H9 (cell line): ENCODE results near the gene KIRREL3. TPM values are rescaled to one million over a fixed set of nuclear protein-coding genes. Genes with fewer than 3 reads are reported as not detected.

Experiments used
- DNase-seq: peaks from one replicate; pipeline ENCODE4 v3.0.0-alpha.2; 2017
- H2AFZ ChIP-seq: one replicate; pipeline ENCODE4 v1.6.1; 2013; ENCODE audit warnings: mild to moderate bottlenecking, low read length, control low read depth, moderate library complexity
- H2AK5ac ChIP-seq: 2 replicates; pipeline ENCODE4 v1.6.1; 2013; ENCODE audit warnings: low read length, control low read depth, mixed read lengths; ENCODE audit not compliant: insufficient read length
- H2BK120ac ChIP-seq: one replicate; pipeline ENCODE4 v1.6.1; 2013; ENCODE audit warnings: low read depth, mild to moderate bottlenecking, low read length, control low read depth, inconsistent platforms; ENCODE audit not compliant: poor library complexity, severe bottlenecking
- H2BK12ac ChIP-seq: 2 replicates; pipeline ENCODE4 v1.6.1; 2013; ENCODE audit warnings: low read length, control low read depth, mixed read lengths, low read depth; ENCODE audit not compliant: insufficient read length
- H2BK15ac ChIP-seq: 2 replicates; pipeline ENCODE4 v1.6.1; 2013; ENCODE audit warnings: low read depth, low read length, control low read depth
- H2BK20ac ChIP-seq: one replicate; pipeline ENCODE4 v1.6.1; 2013; ENCODE audit warnings: low read depth, mild to moderate bottlenecking, low read length, control low read depth, inconsistent platforms; ENCODE audit not compliant: poor library complexity, severe bottlenecking
- H2BK5ac ChIP-seq: 2 replicates; pipeline ENCODE4 v1.6.1; 2013; ENCODE audit warnings: low read length, control low read depth, mixed read lengths; ENCODE audit not compliant: insufficient read length
- H3K14ac ChIP-seq: 2 replicates; pipeline ENCODE4 v1.6.1; 2013; ENCODE audit warnings: low read length, control low read depth; ENCODE audit not compliant: insufficient read depth
- H3K18ac ChIP-seq: 2 replicates; pipeline ENCODE4 v1.6.1; 2013; ENCODE audit warnings: low read depth, mild to moderate bottlenecking, mixed read lengths, low read length, control low read depth; ENCODE audit not compliant: insufficient read length
- H3K23ac ChIP-seq: 2 replicates; pipeline ENCODE4 v1.6.1; 2013; ENCODE audit warnings: low read length, control low read depth, mixed read lengths, low read depth; ENCODE audit not compliant: insufficient read length
- H3K23me2 ChIP-seq: 2 replicates; pipeline ENCODE4 v1.6.1; 2013; ENCODE audit warnings: low read depth, mild to moderate bottlenecking, mixed read lengths, low read length, control low read depth; ENCODE audit not compliant: insufficient read length, poor library complexity, severe bottlenecking
- H3K27ac ChIP-seq: 2 replicates; pipeline ENCODE4 v1.5.1; 2013; ENCODE audit warnings: low read length, control low read depth, mixed read lengths, low read depth; ENCODE audit not compliant: insufficient read length
- H3K27me3 ChIP-seq: 2 replicates; pipeline ENCODE4 v1.6.1; 2013; ENCODE audit warnings: low read length, control low read depth, inconsistent platforms; ENCODE audit not compliant: insufficient read depth
- H3K4ac ChIP-seq: 2 replicates; pipeline ENCODE4 v1.6.1; 2013; ENCODE audit warnings: low read depth, mild to moderate bottlenecking, control low read depth, inconsistent platforms, low read length, moderate library complexity
- H3K4me1 ChIP-seq: 2 replicates; pipeline ENCODE4 v1.6.1; 2013; ENCODE audit warnings: low read length, control low read depth, inconsistent platforms; ENCODE audit not compliant: insufficient read depth
- H3K4me2 ChIP-seq: 2 replicates; pipeline ENCODE4 v1.6.1; 2013; ENCODE audit warnings: low read length, control low read depth, mixed read lengths; ENCODE audit not compliant: insufficient read length, insufficient read depth
- H3K56ac ChIP-seq: 2 replicates; pipeline ENCODE4 v1.6.1; 2013; ENCODE audit warnings: low read depth, mild to moderate bottlenecking, mixed read lengths, low read length, control low read depth; ENCODE audit not compliant: insufficient read length
- H3K79me1 ChIP-seq: 2 replicates; pipeline ENCODE4 v1.6.1; 2013; ENCODE audit warnings: low read depth, mild to moderate bottlenecking, moderate library complexity, low read length, control low read depth, inconsistent platforms; ENCODE audit not compliant: insufficient read depth, poor library complexity, severe bottlenecking
- H3K79me2 ChIP-seq: 2 replicates; pipeline ENCODE4 v1.6.1; 2013; ENCODE audit warnings: low read length, control low read depth, inconsistent platforms; ENCODE audit not compliant: insufficient read depth
- H3K9ac ChIP-seq: 2 replicates; pipeline ENCODE4 v1.6.1; 2013; ENCODE audit warnings: low read length, control low read depth, mixed read lengths; ENCODE audit not compliant: insufficient read length; ENCODE audit errors: extremely low read depth
- H3K9me3 ChIP-seq: one replicate; pipeline ENCODE4 v1.6.1; 2013; ENCODE audit warnings: low read depth, low read length, inconsistent platforms; ENCODE audit not compliant: control insufficient read depth
- H3T11ph ChIP-seq: one replicate; pipeline ENCODE4 v1.6.1; 2013; ENCODE audit warnings: mild to moderate bottlenecking, low read length, control low read depth, inconsistent platforms
- H4K20me1 ChIP-seq: one replicate; pipeline ENCODE4 v1.6.1; 2013; ENCODE audit not compliant: control insufficient read depth, insufficient read length, insufficient read depth
- H4K5ac ChIP-seq: 2 replicates; pipeline ENCODE4 v1.6.1; 2013; ENCODE audit warnings: low read depth, mild to moderate bottlenecking, mixed read lengths, low read length, control low read depth; ENCODE audit not compliant: insufficient read length
- H4K8ac ChIP-seq: replicated peaks from 2 replicates; pipeline ENCODE4 v1.6.1; 2013; ENCODE audit warnings: low read length, control low read depth, mixed read lengths, low read depth; ENCODE audit not compliant: insufficient read length
- H4K91ac ChIP-seq: 2 replicates; pipeline ENCODE4 v1.6.1; 2013; ENCODE audit warnings: low read depth, mild to moderate bottlenecking, moderate library complexity, mixed read lengths, low read length, control low read depth; ENCODE audit not compliant: insufficient read length
- H3K27ac Mint-ChIP-seq, 3 experiments: 2 replicates in 2 of 3; 3 replicates in 1 of 3; pipeline ENCODE4 v1.8.0; 2020 to 2021; ENCODE audit warnings: mixed read lengths in 3 of 3, mild to moderate bottlenecking in 1 of 3, moderate library complexity in 1 of 3
- H3K27me3 Mint-ChIP-seq: 2 replicates; pipeline ENCODE4 v1.8.0; 2021; ENCODE audit warnings: low read depth, mild to moderate bottlenecking, moderate library complexity, mixed read lengths
- H3K36me3 Mint-ChIP-seq, 3 experiments: 2 replicates in 2 of 3; 3 replicates in 1 of 3; pipeline ENCODE4 v1.8.0; 2020 to 2021; ENCODE audit warnings: low read depth in 3 of 3, mixed read lengths in 3 of 3; ENCODE audit not compliant: insufficient read depth in 1 of 3
- H3K4me1 Mint-ChIP-seq, 2 experiments: 2 replicates each; pipeline ENCODE4 v1.8.0; 2020; ENCODE audit warnings: mixed read lengths in 2 of 2
- H3K4me3 Mint-ChIP-seq, 2 experiments: 2 replicates in 1 of 2; 3 replicates in 1 of 2; pipeline ENCODE4 v1.8.0; 2020 to 2021; ENCODE audit warnings: mild to moderate bottlenecking in 2 of 2, mixed read lengths in 2 of 2, moderate library complexity in 1 of 2
- H3K9me3 Mint-ChIP-seq, 2 experiments: 2 replicates in 1 of 2; 3 replicates in 1 of 2; pipeline ENCODE4 v1.8.0; 2020; ENCODE audit warnings: mild to moderate bottlenecking in 2 of 2, mixed read lengths in 2 of 2, moderate library complexity in 1 of 2
- CTCF ChIP-seq: fragments of 200-600 bp; sonication (generic); conservative IDR thresholded peaks from 3 replicates; pipeline ENCODE4 v1.8.0; 2021; ENCODE audit warnings: antibody characterized with exemption, mild to moderate bottlenecking
- WGBS: extraction: QIAGEN DNeasy Blood & Tissue Kit; methylation state at CpG from one replicate; pipeline ENCODE4 v1.1.7; 2013; ENCODE audit warnings: missing lambda C conversion rate, low lambda C conversion rate, mixed read lengths; ENCODE audit not compliant: insufficient read length; ENCODE audit errors: extremely low coverage; 5-methylcytosine and 5-hydroxymethylcytosine counted together
- total RNA-seq: library from RNA; stranded (reverse); gene quantifications from 2 replicates; pipeline ENCODE4 v1.2.1, GENCODE V29; 2021

Gene KIRREL3
- total RNA-seq, 1 experiment from 2014 or later: 0.17 TPM

- H4K20me1 ChIP-seq: no peaks in the 10 kb centered on the region
- H3K27ac Mint-ChIP-seq: no peak overlapping the region
- H3K9me3 ChIP-seq: no peaks in the 10 kb centered on the region
- H3K79me2 ChIP-seq: no peaks in the 10 kb centered on the region
- no peak for TF ChIP-seq CTCF
- no peak overlapping the region for H2AFZ ChIP-seq
- H3K4me3 Mint-ChIP-seq: no peak overlapping the region
- no peak overlapping the region for H2AK5ac ChIP-seq
- H3T11ph ChIP-seq: no peak overlapping the region
- H3K4me2 ChIP-seq: no peak overlapping the region
- 0 out of 4 replicates have a peak, but pooled peaks cover 0 to 2% of the 10 kb centered on the region in 2 experiments for H3K4me1 Mint-ChIP-seq
- no peaks in the 10 kb centered on the region for H3K79me1 ChIP-seq
- no peak for DNase-seq
- H3K23me2 ChIP-seq: no peaks in the 10 kb centered on the region
- H3K4ac ChIP-seq: no peak overlapping the region
- WGBS: no CpG with 5 or more reads among the region's 8 CpGs
- H3K27ac ChIP-seq: no peak overlapping the region
- H3K4me1 ChIP-seq: no peaks in the 10 kb centered on the region
- H3K23ac ChIP-seq: no peak overlapping the region
- H4K91ac ChIP-seq: no peak overlapping the region
- no peak overlapping the region for H4K5ac ChIP-seq
- no peak overlapping the region for H3K56ac ChIP-seq
- no peak overlapping the region for H3K9ac ChIP-seq
- H3K9me3 Mint-ChIP-seq: no peaks in the 10 kb centered on the region
- no peak overlapping the region for H4K8ac ChIP-seq
- peaks cover 8% of the 10 kb centered on the region for H3K27me3 Mint-ChIP-seq
- H3K27me3 ChIP-seq: no peaks in the 10 kb centered on the region
- no peak overlapping the region for H2BK5ac ChIP-seq
- no peaks in the 10 kb centered on the region for H3K36me3 Mint-ChIP-seq
- no peak overlapping the region for H2BK20ac ChIP-seq
- no peak overlapping the region for H2BK120ac ChIP-seq
- no peak overlapping the region for H3K18ac ChIP-seq
- no peak overlapping the region for H2BK12ac ChIP-seq
- H3K14ac ChIP-seq: 0 out of 2 replicates have a peak overlapping the region, but pooled peaks have one; percentile 30
- H2BK15ac ChIP-seq: no peak overlapping the region
These were observed 470.2 kb downstream of the KIRREL3 start for GRCh38 chr11:126530416-126530815.
